Activated gamma-delta T cell (primary cell): Measurements from ENCODE around the gene BMP10.

Experiments used
- DNase-seq: peaks from one replicate; lab custom pipeline; 2025; lab: John Stamatoyannopoulos, UW

BMP10 gene

GRCh38 chr2:68817306-68817705 is 53.9 kb downstream of the BMP10 start:
- DNase-seq: no peak
